Naive thymus-derived CD8-positive, alpha-beta T cell (primary cell): ENCODE results near the gene STK32B. TPM values are rescaled to one million over a fixed set of nuclear protein-coding genes. Genes with fewer than 3 reads are reported as not detected.

Experiments used
- ATAC-seq, 2 donors: fragments of 150-1000 bp; cut with Tn5 transposase in 1 of 2; sonication (Bioruptor Pico), chemical (Tn5 transposase) in 1 of 2; 1 replicate in 1 of 2; 2 replicates in 1 of 2; pipeline ENCODE4 v1.10.0; 2021; ENCODE audit warnings: mild to moderate bottlenecking in 2 of 2, moderate library complexity in 2 of 2
- POLR2A ChIA-PET: fragments of 350-600 bp; sonication (Branson Sonifier 250); formaldehyde crosslinking; loops from one replicate; lab custom pipeline; 2021; ENCODE audit warnings: antibody characterized with exemption; lab: Charles Lee
- DNase-seq, 10 donors: peaks; one replicate each; pipeline versions ENCODE4 v3.0.0 to v3.0.0-alpha.2; 2020 to 2022
- H3K27ac Mint-ChIP-seq, 10 donors: one replicate each; pipeline ENCODE4 v1.8.0; 2020 to 2022; ENCODE audit warnings: mild to moderate bottlenecking in 10 of 10, mixed read lengths in 10 of 10, moderate library complexity in 4 of 10, inconsistent platforms in 1 of 10
- H3K27me3 Mint-ChIP-seq, 5 donors: one replicate each; pipeline ENCODE4 v1.8.0; 2021 to 2022; ENCODE audit warnings: mixed read lengths in 5 of 5
- H3K36me3 Mint-ChIP-seq, 3 donors: one replicate each; pipeline ENCODE4 v1.8.0; 2020 to 2022; ENCODE audit warnings: mixed read lengths in 3 of 3, mild to moderate bottlenecking in 2 of 3, inconsistent platforms in 1 of 3
- H3K4me1 Mint-ChIP-seq, 4 donors: one replicate each; pipeline ENCODE4 v1.8.0; 2021 to 2022; ENCODE audit warnings: mixed read lengths in 4 of 4
- H3K4me3 Mint-ChIP-seq, 10 donors: one replicate each; pipeline ENCODE4 v1.8.0; 2020 to 2022; ENCODE audit warnings: mild to moderate bottlenecking in 10 of 10, mixed read lengths in 10 of 10, moderate library complexity in 6 of 10, inconsistent platforms in 1 of 10
- H3K9me3 Mint-ChIP-seq, 9 donors: one replicate each; pipeline ENCODE4 v1.8.0; 2020 to 2022; ENCODE audit warnings: mixed read lengths in 9 of 9, mild to moderate bottlenecking in 3 of 9, inconsistent platforms in 1 of 9, moderate library complexity in 1 of 9
- polyA plus RNA-seq, 3 donors: library from polyadenylated mRNA; unstranded; fragments of 300-500 nt; fragmentation: Illumina TruSeq; gene quantifications; one replicate each; pipeline ENCODE4 v1.2.3, GENCODE V29; 2021
- total RNA-seq, 8 experiments: library from RNA in 2 of 8; stranded (reverse) in 2 of 8; gene quantifications; one replicate each; pipeline ENCODE4 v1.2.3 and lab custom pipeline; 2021 to 2026

Gene STK32B
- total and polyA plus RNA-seq, 5 experiments from 2014 or later: not detected

DNA sequence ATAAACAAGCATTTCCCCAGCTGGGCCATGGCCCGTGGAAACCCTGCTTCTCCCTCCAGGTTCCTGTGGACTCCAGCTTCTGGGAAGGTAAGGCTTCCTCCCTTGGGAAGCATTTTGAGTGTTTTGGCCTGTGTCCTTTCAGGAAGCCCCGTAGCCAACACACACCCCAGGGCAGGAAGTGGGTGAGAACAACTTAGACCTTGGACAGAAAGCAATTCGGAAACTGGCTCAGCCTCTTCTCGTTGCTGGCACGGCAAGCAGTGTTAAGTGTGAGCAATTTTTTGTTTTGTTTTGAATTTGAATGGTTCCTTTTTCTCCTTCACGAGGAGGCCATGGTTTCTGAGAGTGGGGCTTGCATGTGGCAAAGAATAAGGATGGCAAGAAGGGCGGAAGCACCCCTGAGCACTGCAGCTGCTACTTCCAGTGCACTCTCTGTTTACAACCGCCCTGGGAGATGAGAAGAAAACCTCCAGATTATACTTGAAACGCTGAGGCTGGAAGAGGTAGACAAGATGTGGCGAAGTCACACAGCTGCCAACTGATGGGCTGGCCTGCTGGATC, 17.9 kb upstream of the STK32B start:
- Mint-ChIP-seq H3K27ac (peak overlapping the region in 8 of 10 donors; percentile 3 to 83 (median 56)), H3K9me3 (no peaks in the 10 kb centered on the region), H3K4me3 (peak overlapping the region in 5 of 10 donors; percentile 34 to 55 (median 45)), H3K4me1 (peaks cover 7 to 17% (median 15%) of the 10 kb centered on the region in 4 donors), H3K36me3 (no peaks in the 10 kb centered on the region), H3K27me3 (peaks cover 0 to 9% (median 0%) of the 10 kb centered on the region in 5 donors)
- POLR2A ChIA-PET: no interaction called here
- ATAC-seq: peak in 1 of 2 donors; percentile 14
- no peak for DNase-seq

DNA sequence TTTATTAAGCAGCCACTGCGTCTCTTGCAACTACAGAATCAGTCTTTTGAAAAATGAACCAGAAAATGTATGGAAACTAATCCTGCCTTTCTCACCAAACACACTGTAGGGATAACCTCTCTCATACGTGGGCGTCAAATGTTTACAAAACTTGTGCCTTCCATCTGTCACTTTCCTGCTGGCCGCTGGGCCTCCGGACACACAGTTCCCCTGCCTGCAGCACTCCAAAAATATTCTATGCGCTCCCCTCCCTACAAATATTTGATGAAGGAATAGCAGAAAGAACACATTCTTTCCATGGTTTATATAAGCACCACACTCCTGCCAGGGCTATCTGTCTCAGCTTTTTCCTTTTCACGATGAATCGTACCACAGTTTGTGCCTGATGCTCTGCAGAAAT, 17.1 kb upstream of the STK32B start:
- peak overlapping the region in 1 of 10 donors; percentile 6 for H3K4me3 Mint-ChIP-seq
- peaks cover 0 to 9% (median 0%) of the 10 kb centered on the region in 5 donors for H3K27me3 Mint-ChIP-seq
- no peaks in the 10 kb centered on the region for H3K36me3 Mint-ChIP-seq
- ATAC-seq (no peak), DNase-seq (no peak)
- peaks cover 7 to 17% (median 15%) of the 10 kb centered on the region in 4 donors for H3K4me1 Mint-ChIP-seq
- peak overlapping the region in 1 of 10 donors; percentile 36 for H3K27ac Mint-ChIP-seq
- POLR2A ChIA-PET: no interaction called here
- H3K9me3 Mint-ChIP-seq: no peaks in the 10 kb centered on the region

DNA sequence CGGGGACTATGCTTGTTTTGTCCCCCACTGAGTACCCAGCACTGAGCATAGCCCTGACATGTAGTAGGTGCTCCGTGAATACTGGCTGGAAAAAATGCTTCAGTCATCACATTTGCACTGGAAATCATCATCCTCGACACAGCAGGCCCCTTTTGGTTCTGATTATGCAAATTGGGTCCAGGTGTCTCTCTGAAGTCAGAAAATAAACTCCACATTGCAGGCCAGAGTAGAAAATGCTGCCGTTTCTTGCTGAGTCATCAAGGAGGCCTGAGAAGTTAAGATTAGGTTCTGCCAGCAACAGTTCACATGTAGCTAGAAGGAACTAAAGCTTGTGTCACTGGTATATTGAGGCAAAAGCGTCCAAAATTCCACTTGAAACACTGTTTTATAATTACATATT, 15.0 kb upstream of the STK32B start:
- no peaks in the 10 kb centered on the region for H3K36me3 Mint-ChIP-seq

DNA sequence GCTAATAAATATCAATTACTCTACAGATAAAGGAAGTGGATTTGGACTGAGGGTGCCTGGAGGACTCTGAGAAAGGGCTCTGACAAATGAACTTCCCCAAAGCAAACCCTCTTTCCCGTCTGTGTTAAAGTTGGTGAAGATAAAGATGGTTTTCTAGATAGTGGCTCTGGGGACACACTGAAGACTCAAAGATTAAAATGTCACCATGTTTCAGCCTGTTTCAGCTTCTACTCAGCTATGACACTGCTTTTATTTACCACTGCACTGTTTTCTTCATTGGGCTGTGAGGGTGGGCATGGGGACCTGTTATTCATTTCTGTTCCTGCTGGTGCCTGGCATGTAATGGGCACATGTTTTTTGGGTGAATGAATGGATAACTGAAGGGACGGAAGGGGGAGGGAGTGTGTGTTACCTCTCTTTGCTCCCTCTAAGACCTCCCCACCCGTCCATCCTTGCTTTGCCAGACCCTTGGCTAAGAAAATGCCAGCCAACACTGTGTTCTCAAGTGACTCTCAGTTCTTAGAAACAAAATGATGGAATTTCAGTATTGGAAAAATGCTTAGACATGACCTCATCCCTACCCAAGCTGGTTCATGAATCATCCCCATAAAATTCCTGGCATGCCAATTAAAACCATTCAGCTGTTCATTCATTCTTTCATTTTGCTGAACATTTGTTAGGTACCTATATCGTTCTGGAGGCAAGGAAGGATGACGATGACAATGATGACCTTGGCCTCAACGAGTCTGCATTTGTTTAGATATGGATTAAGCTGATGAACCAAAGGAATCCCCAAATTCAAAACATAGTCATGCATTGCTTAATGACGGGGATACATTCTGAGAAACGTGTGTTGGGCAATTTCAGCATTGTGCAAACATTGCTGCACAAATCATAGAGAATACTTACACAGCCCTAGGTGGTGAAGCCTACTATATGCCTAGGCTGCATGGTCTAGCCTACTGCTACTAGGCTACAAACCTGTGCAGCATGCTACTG, 13.4 kb upstream of the STK32B start:
- Mint-ChIP-seq H3K27ac (no peak overlapping the region), H3K4me1 (peaks cover 7 to 14% (median 14%) of the 10 kb centered on the region in 4 donors), H3K9me3 (no peaks in the 10 kb centered on the region), H3K27me3 (peaks cover 0 to 8% (median 2%) of the 10 kb centered on the region in 5 donors), H3K36me3 (no peaks in the 10 kb centered on the region), H3K4me3 (no peak overlapping the region)
- no peak for ATAC-seq
- POLR2A ChIA-PET: no interaction called here
- no peak for DNase-seq

More for the DNA sequence above, 15.0 kb upstream of the STK32B start:
- Mint-ChIP-seq H3K9me3 (no peaks in the 10 kb centered on the region), H3K4me3 (no peak overlapping the region), H3K4me1 (peaks cover 7 to 17% (median 15%) of the 10 kb centered on the region in 4 donors), H3K27ac (no peak overlapping the region), H3K27me3 (peaks cover 0 to 8% (median 2%) of the 10 kb centered on the region in 5 donors)
- POLR2A ChIA-PET: no interaction called here
- ATAC-seq (no peak), DNase-seq (no peak)

DNA sequence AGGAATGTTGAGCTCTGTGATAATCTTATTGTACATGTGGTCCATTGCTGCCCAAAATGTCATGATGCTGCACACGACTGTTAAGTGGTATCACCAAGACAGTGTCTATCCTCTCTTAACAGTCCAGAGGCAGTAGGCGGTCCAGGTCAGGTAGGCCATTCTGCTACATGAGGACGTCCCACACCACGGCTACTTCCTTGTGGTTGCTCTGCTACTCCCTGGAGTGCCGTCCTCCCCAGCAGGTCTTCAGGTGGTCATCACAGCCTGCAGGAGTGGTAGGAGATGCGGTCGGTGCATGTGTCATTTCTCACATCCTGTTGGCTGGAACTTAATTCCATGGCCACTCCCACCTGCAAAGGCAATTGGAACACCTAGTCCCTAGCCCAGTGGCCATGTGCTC, 11.5 kb upstream of the STK32B start:
- Mint-ChIP-seq H3K4me1 (peaks cover 0 to 12% (median 1%) of the 10 kb centered on the region in 4 donors), H3K27me3 (peaks cover 6 to 23% (median 10%) of the 10 kb centered on the region in 5 donors)
- no peak for ATAC-seq

DNA sequence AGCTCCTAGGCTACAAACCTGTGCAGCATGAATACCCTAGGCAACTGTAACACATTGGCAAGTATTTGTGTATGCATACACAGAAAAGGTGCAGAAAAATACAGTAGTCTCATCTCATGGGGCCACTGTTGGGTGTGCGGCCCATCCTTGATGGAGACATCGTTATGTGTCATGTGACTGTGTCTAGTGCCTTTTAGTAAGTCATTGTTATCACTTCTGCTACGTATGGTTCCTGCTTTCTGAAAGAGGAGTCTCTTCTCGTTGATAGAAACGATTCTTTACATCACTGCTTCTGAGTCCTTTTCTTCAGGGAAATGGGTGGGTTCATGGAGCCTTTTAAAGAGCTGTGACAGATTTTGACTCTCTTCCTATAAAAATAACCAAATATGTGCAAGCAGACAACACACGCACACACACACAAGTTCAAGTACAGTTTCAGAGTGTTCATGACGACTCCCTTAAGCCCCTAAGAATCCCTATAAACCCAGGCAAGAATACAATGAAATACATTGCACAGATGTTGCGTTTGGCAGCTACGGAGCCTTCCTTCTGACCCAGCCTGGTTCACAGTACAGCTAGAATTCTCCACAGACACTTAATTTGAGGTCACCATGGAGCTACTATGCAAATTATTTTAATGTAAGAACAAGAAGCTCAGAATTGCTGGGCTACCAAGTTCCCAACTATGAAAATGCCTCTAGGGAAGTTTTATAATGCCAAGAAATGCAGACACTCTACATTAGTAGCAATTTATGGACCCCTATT, 10.2 kb upstream of the STK32B start:
- Mint-ChIP-seq H3K9me3 (no peaks in the 10 kb centered on the region), H3K4me3 (no peak overlapping the region), H3K36me3 (no peaks in the 10 kb centered on the region), H3K27ac (no peak overlapping the region), H3K4me1 (peaks cover 0 to 20% (median 6%) of the 10 kb centered on the region in 4 donors), H3K27me3 (peaks cover 13 to 35% (median 21%) of the 10 kb centered on the region in 5 donors)
- ATAC-seq (no peak), DNase-seq (no peak)
- POLR2A ChIA-PET: no interaction called here

More for the DNA sequence above, 11.5 kb upstream of the STK32B start:
- Mint-ChIP-seq H3K36me3 (no peaks in the 10 kb centered on the region), H3K9me3 (no peaks in the 10 kb centered on the region), H3K27ac (no peak overlapping the region), H3K4me3 (no peak overlapping the region)
- DNase-seq: no peak
- POLR2A ChIA-PET: no interaction called here

DNA sequence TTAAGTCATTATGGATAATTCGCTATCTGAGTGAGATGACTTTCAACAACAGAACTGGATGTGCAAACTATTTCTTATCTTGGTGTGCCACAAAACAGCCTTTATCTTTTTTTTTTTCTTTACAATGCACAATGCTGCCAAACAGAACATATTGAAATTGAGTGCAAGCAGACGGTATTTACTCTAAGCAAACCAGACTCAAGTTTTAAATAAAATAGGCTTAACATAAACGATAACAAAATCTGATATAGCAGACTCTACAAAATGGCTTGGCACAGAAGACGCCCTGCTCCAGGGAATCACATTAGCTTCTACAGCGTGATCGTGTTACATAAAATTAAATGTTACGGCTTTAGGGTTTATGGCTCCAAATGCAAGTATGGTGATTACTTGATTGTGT, 9.6 kb upstream of the STK32B start:
- POLR2A ChIA-PET: no interaction called here
- DNase-seq: no peak
- no peak overlapping the region for H3K27ac Mint-ChIP-seq

DNA sequence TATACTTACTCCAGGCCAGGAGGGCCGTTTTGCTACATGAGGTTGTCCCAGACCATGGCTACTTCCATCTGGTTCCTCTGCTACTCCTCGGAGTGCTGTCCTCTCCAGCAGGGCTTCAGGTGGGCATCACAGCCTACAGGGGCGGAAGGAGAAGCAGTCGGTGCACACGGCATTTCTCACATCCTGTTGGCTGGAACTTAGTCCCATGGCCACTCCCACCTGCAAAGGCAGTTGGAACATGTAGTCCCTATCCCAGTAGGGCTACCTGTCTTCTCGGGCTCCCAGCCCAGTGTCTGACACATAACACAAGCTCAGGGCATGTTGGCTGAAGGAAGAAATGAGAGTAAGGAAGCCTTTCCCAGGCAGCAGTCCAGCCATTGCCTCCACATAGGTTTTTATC, 7.7 kb upstream of the STK32B start:
- peaks cover 25 to 55% (median 34%) of the 10 kb centered on the region in 5 donors for H3K27me3 Mint-ChIP-seq
- peaks cover 0 to 2% (median 0%) of the 10 kb centered on the region in 9 donors for H3K9me3 Mint-ChIP-seq
- peaks cover 0 to 17% (median 6%) of the 10 kb centered on the region in 4 donors for H3K4me1 Mint-ChIP-seq
- DNase-seq (no peak), ATAC-seq (no peak)
- no peaks in the 10 kb centered on the region for H3K36me3 Mint-ChIP-seq
- no peak overlapping the region for H3K4me3 Mint-ChIP-seq
- POLR2A ChIA-PET: no interaction called here
- peak overlapping the region in 1 of 10 donors; percentile 7 for H3K27ac Mint-ChIP-seq

More for the DNA sequence above, 9.6 kb upstream of the STK32B start:
- ATAC-seq: no peak
- Mint-ChIP-seq H3K36me3 (no peaks in the 10 kb centered on the region), H3K4me1 (peaks cover 0 to 20% (median 6%) of the 10 kb centered on the region in 4 donors), H3K4me3 (no peak overlapping the region), H3K9me3 (no peaks in the 10 kb centered on the region), H3K27me3 (peaks cover 15 to 39% (median 26%) of the 10 kb centered on the region in 5 donors)

DNA sequence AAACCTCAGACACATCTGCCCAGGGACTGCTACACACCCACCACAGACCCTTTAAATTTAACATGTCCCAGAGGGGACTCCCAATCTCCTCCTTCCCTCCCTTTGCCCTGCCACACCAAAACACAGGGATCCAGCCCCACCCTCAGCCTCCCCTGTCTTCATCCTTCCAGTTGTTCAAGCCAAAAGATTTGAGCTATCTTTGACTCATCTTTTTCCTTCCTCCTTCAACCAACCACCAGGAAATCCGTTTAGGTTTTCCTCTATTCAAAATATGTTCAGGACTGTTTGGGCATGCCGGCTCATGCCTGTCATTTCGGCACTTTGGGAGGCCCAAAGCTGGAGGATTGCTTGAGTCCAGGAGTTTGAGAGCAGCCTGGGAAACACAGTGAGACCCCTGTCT, 6.9 kb upstream of the STK32B start:
- H3K27me3 Mint-ChIP-seq: peaks cover 33 to 62% (median 36%) of the 10 kb centered on the region in 5 donors
- H3K4me1 Mint-ChIP-seq: peaks cover under 1 to 18% (median 6%) of the 10 kb centered on the region in 4 donors
- no peak overlapping the region for H3K27ac Mint-ChIP-seq
- DNase-seq (no peak), ATAC-seq (no peak)
- H3K4me3 Mint-ChIP-seq: no peak overlapping the region
- peaks cover 0 to 2% (median 0%) of the 10 kb centered on the region in 9 donors for H3K9me3 Mint-ChIP-seq
- no peaks in the 10 kb centered on the region for H3K36me3 Mint-ChIP-seq
- POLR2A ChIA-PET: no interaction called here

DNA sequence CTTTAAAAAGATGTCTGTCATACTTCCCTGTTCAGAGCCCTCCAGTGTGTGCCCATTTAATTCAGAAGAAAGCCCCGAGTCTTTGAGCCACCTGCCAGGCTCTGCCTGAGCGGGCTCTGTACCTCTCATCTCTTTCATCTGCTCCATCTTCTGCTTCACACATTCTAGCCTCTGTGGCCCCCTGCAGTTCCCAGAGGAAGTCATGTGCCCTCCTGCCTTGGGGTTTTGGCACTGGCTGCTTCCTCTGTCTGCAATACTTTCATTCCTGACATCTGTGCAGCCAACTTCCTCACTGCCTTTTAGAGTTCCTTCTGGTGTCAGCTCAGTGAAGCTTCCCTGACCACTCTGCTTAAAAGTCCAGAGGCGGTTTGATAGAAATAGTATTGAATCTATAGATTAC, 6.2 kb upstream of the STK32B start:
- H3K27me3 Mint-ChIP-seq: peaks cover 38 to 63% (median 39%) of the 10 kb centered on the region in 5 donors

DNA sequence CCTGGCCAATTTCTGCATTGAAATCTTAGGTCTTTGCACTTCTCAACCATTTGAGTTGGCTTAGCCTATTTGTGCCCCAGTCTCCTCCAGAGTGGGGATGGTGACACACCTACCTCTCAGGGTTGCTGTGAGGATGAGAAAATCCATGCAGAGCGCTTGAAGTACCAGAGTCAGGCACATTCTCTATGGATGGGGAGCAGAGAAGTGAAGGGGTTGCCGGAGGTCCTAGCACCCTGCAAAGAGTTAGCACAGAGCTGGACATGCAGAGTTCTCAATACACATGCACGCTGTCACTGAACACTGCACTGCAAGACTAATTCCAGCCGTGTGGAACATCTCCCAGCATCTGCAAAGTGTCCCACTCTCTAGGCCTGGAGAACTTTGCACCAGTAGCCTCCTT, 2.6 kb upstream of the STK32B start:
- no peak for DNase-seq
- Mint-ChIP-seq H3K9me3 (peaks cover 0 to 2% (median 0%) of the 10 kb centered on the region in 9 donors), H3K27me3 (peaks cover 43 to 68% (median 56%) of the 10 kb centered on the region in 5 donors), H3K36me3 (no peaks in the 10 kb centered on the region), H3K27ac (no peak overlapping the region), H3K4me1 (peaks cover 15 to 37% (median 19%) of the 10 kb centered on the region in 4 donors), H3K4me3 (no peak overlapping the region)
- no peak for ATAC-seq
- POLR2A ChIA-PET: no interaction called here

More for the DNA sequence above, 6.2 kb upstream of the STK32B start:
- ATAC-seq (no peak), DNase-seq (no peak)
- Mint-ChIP-seq H3K27ac (no peak overlapping the region), H3K4me3 (no peak overlapping the region), H3K4me1 (peaks cover 2 to 18% (median 6%) of the 10 kb centered on the region in 4 donors), H3K36me3 (no peaks in the 10 kb centered on the region), H3K9me3 (peaks cover 0 to 2% (median 0%) of the 10 kb centered on the region in 9 donors)
- POLR2A ChIA-PET: no interaction called here
